K562 (cell line): ENCODE measurements around the gene SLC39A5. TPM values are rescaled to one million over a fixed set of nuclear protein-coding genes. Genes with fewer than 3 reads are reported as not detected.
A peak's percentile ranks its signal among the peaks of the same experiment; 100 is the strongest.

Experiments
- ATAC-seq: fragments of 200-7000 bp; cut with Tn5 transposase; 3 replicates; pipeline ENCODE4 v1.9.1; 2020; ENCODE audit warnings: moderate library complexity
- BruUV-seq: library from RNA; stranded (reverse); fragments of 400-500 nt; replicated peaks from 2 replicates; lab custom pipeline; 2021; lab: Mats Ljungman, UMichigan
- CTCF ChIA-PET: fragments of 300-600 bp; formaldehyde crosslinking; extraction: SDS; loops from one replicate; lab custom pipeline; 2021; ENCODE audit warnings: low intra/inter-chr PET ratio; lab: Yijun Ruan, JAX
- POLR2A ChIA-PET: fragments of 300-600, 350-650 bp; sonication (Branson Sonifier 250); formaldehyde crosslinking; extraction: SDS; loops from one replicate; lab custom pipeline; 2021; ENCODE audit warnings: antibody characterized with exemption, inconsistent platforms; lab: Yijun Ruan, JAX
- DNase-seq, 4 experiments: peaks; one replicate each; pipeline versions ENCODE4 v3.0.0 to v3.0.0-alpha.2; 2011 to 2018; ENCODE audit warnings: low spot score in 3 of 4, mixed read lengths in 3 of 4; ENCODE audit errors: extremely low read depth in 1 of 4
- FAIRE-seq: peaks from 2 replicates; lab custom pipeline; 2011; peaks lifted over from hg19 to GRCh38; lab: Jason Lieb, UNC
- H2AFZ ChIP-seq: 2 replicates; pipeline ENCODE4 v1.6.0; 2011; ENCODE audit warnings: low read depth, low read length, control low read depth, inconsistent platforms
- H3K27ac ChIP-seq: fragments of 200-600 bp; 3 replicates; pipeline ENCODE4 v1.8.0; 2011; ENCODE audit warnings: low read depth, mild to moderate bottlenecking, control low read depth, inconsistent platforms, low read length, moderate library complexity, mixed read lengths; ENCODE audit errors: extremely low read depth
- H3K27me3 ChIP-seq, 2 experiments: fragments of 300-600 bp in 1 of 2; 2 replicates in 1 of 2; 3 replicates in 1 of 2; pipeline versions ENCODE4 v1.6.0 to v1.8.0; 2011; ENCODE audit warnings: inconsistent platforms in 2 of 2, low read length in 2 of 2, mild to moderate bottlenecking in 1 of 2, mixed read lengths in 1 of 2, moderate library complexity in 1 of 2; ENCODE audit not compliant: control insufficient read depth in 2 of 2, insufficient read depth in 2 of 2
- H3K36me3 ChIP-seq: fragments of 300-600 bp; 3 replicates; pipeline ENCODE4 v1.8.0; 2011; ENCODE audit warnings: mild to moderate bottlenecking, low read length, inconsistent platforms; ENCODE audit not compliant: control insufficient read depth, insufficient read depth
- H3K4me1 ChIP-seq, 2 experiments: fragments of 200-600 bp in 1 of 2; replicated peaks in 1 of 2; 2 replicates in 1 of 2; 3 replicates in 1 of 2; pipeline versions ENCODE4 v1.5.1 to v1.8.0; 2011; ENCODE audit warnings: inconsistent platforms in 2 of 2, low read length in 2 of 2, mild to moderate bottlenecking in 1 of 2, mixed read lengths in 1 of 2, moderate library complexity in 1 of 2; ENCODE audit not compliant: control insufficient read depth in 2 of 2, insufficient read depth in 2 of 2
- H3K4me2 ChIP-seq: 2 replicates; pipeline ENCODE4 v1.6.1; 2011; ENCODE audit warnings: low read length, control low read depth, inconsistent platforms, mixed read lengths; ENCODE audit not compliant: insufficient read depth
- H3K4me3 ChIP-seq: fragments of 200-600 bp; sonication (generic), shearing (Covaris generic); 2 replicates; pipeline ENCODE4 v1.5.1; 2016; ENCODE audit warnings: control low read depth, inconsistent platforms
- H3K79me2 ChIP-seq: fragments of 200-600 bp; 3 replicates; pipeline ENCODE4 v1.8.0; 2011; ENCODE audit warnings: low read length, inconsistent platforms; ENCODE audit not compliant: control insufficient read depth, insufficient read depth
- H3K9ac ChIP-seq, 2 experiments: 2 replicates each; pipeline versions ENCODE4 v1.6.0 to v1.6.1; 2011; ENCODE audit warnings: low read depth in 2 of 2, low read length in 2 of 2, control low read depth in 1 of 2, inconsistent platforms in 1 of 2, mild to moderate bottlenecking in 1 of 2, mixed read lengths in 1 of 2; ENCODE audit not compliant: insufficient read depth in 1 of 2
- H3K9me1 ChIP-seq: one replicate; pipeline ENCODE4 v1.6.0; 2011; ENCODE audit warnings: inconsistent platforms, mild to moderate bottlenecking, low read length, moderate library complexity; ENCODE audit not compliant: control insufficient read depth, insufficient read depth
- H3K9me3 ChIP-seq: replicated peaks from 2 replicates; pipeline ENCODE4 v1.5.1; 2011; ENCODE audit warnings: low read depth, low read length, inconsistent platforms; ENCODE audit not compliant: control insufficient read depth, insufficient read depth
- H4K20me1 ChIP-seq: replicated peaks from 2 replicates; pipeline ENCODE4 v1.6.1; 2011; ENCODE audit warnings: low read length, inconsistent platforms, mixed read lengths; ENCODE audit not compliant: control insufficient read depth, insufficient read depth
- CBX1 ChIP-seq: sonication (generic); IDR thresholded peaks from 2 replicates; pipeline ENCODE4 v1.6.1; 2016; ENCODE audit warnings: antibody characterized with exemption, low read depth, mild to moderate bottlenecking
- ELF4 ChIP-seq: fragments of 450-650 bp; formaldehyde crosslinking; IDR thresholded peaks from 2 replicates; pipeline ENCODE4 v1.4.0; 2022; ENCODE audit warnings: missing genetic modification characterization
- HNRNPUL1 ChIP-seq: fragments of 200-400 bp; formaldehyde crosslinking; IDR thresholded peaks from 2 replicates; pipeline ENCODE4 v1.6.1; 2017; ENCODE audit warnings: low read length
- ZNF354B ChIP-seq: fragments of 250-450 bp; sonication (Bioruptor Pico); IDR thresholded peaks from 2 replicates; pipeline ENCODE4 v1.4.0; 2020
- WGBS: fragments of 100-300 bp; shearing (Covaris generic); methylation state at CpG from one replicate; pipeline ENCODE4 v1.1.6; 2016; ENCODE audit warnings: low coverage, mixed read lengths; ENCODE audit not compliant: insufficient coverage; ENCODE audit errors: missing lambda C conversion rate; 5-methylcytosine and 5-hydroxymethylcytosine counted together
- in situ Hi-C: fragments of 300-500 bp; cut with MboI; formaldehyde crosslinking; loops from 4 replicates; pipeline ENCODE4 v1.15.0; 2018; ENCODE audit warnings: inconsistent platforms, mixed read lengths
- intact Hi-C: fragments of 100-400 bp; cut with micrococcal nuclease; formaldehyde crosslinking; loops from 2 replicates; pipeline ENCODE4 v1.14.2; 2022
- polyA plus RNA-seq, 8 experiments: library from polyadenylated mRNA; depleted of rRNA in 4 of 8; stranded (reverse) in 5 of 8; unstranded in 3 of 8; fragments of >200 nt; fragmentation: Nextera tagmentation in 2 of 8; fragmentation: Illumina TruSeq in 1 of 8; extraction: Ambion mirVana in 2 of 8; extraction: Trizol in 1 of 8; gene quantifications; 2 replicates each; pipeline versions ENCODE4 v1.2.1 to v1.2.3, GENCODE V29; 2011 to 2014; ENCODE audit warnings: inconsistent platforms in 1 of 8, missing spikeins in 1 of 8
- total RNA-seq, 7 experiments: library from RNA; depleted of rRNA in 6 of 7; stranded (reverse); fragments of >200 nt in 6 of 7; fragmentation: Illumina TruSeq in 2 of 7; extraction: Trizol in 2 of 7; gene quantifications; 2 replicates each; pipeline versions ENCODE4 v1.2.1 to v1.2.3, GENCODE V29; 2011 to 2021; ENCODE audit warnings: low replicate concordance in 1 of 7

SLC39A5 gene
- total and polyA plus RNA-seq, 9 of the 15 experiments (the other 6 are each of a cell fraction or from before 2014, with no cell fraction given): 0.08 to 0.10 TPM; not detected in 7

DNA sequence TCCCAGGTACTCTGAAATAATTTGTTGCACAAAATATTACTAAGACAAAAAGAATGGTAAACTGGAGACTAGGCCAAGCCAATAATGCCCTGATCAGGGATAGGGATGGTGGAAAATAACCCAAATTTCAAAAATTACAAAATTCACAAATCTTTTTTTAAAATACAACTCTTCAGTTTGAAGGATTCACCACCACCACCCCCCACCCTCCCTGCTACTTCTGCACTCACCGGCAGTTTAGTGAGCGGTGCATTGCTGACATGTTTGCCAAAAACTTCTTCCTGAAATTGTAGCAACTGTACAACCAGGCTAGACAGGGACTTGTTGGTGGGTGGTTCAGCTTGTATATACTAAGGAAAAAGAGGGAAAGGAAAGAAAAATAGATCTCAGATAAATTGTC, 42.9 kb upstream of the SLC39A5 start:
- H3K9ac ChIP-seq: peak overlapping the region; percentile 26 to 79; a peak in 3 of 4 replicates
- in situ Hi-C loops (loop anchor here (5.0 kb wide), 1 partner anchor 60 kb away; the partner anchor contains the start of gene ESYT1), intact Hi-C loops (no loop called here)
- peak overlapping the region; percentile 90; the same call in 1 of the 2 replicates for H3K4me2 ChIP-seq
- ATAC-seq (no peak), DNase-seq (no peak), FAIRE-seq (no peak)
- no peak overlapping the region for H2AFZ ChIP-seq
- H3K9me3 ChIP-seq: no peaks in the 10 kb centered on the region
- peaks cover 4 to 16% of the 10 kb centered on the region in 2 experiments; a peak in 3 of 5 replicates for H3K4me1 ChIP-seq
- H3K4me3 ChIP-seq: peak overlapping the region; percentile 85; the same call in 1 of the 2 replicates
- H3K27ac ChIP-seq: peak overlapping the region; percentile 26; the same call in 1 of the 3 replicates
- 52% methylated on average over 2 of the region's 2 CpGs for WGBS
- H3K27me3 ChIP-seq: no peaks in the 10 kb centered on the region
- H4K20me1 ChIP-seq: no peaks in the 10 kb centered on the region
- POLR2A ChIA-PET: interaction anchor here (1.7 to 5.9 kb wide), 5 partner anchors 10 to 68 kb away, joined by 10 to 54 read pairs (median 11); partner anchors contain the start of genes ESYT1, MYL6 and ZC3H10
- CTCF ChIA-PET: interaction anchor here (1.6 kb wide), 1 partner anchor 68 kb away, joined by 13 read pairs; the partner anchor contains the start of gene ZC3H10
- H3K36me3 ChIP-seq: peaks cover 53% of the 10 kb centered on the region
- no peak for TF ChIP-seq CBX1
- TF ChIP-seq ELF4: no peak
- no peak for TF ChIP-seq HNRNPUL1
- TF ChIP-seq ZNF354B (CRISPR knock-in tag): no peak
- peaks cover 42% of the 10 kb centered on the region for H3K79me2 ChIP-seq
- no peaks in the 10 kb centered on the region for H3K9me1 ChIP-seq
- no TSS peak for BruUV-seq
